Activated naive CD4-positive, alpha-beta T cell treated with anti-CD3 and anti-CD28 coated beads, Interleukin-2, amount 10 ng/mL, durations not matched to agents 7 days and 5 days (primary cell): ENCODE data around the gene CBARP.

Source experiments
- CTCF ChIA-PET: fragments of 350-600 bp; sonication (Branson Sonifier 250); formaldehyde crosslinking; loops from one replicate; lab custom pipeline; 2021; ENCODE audit warnings: antibody characterized with exemption; lab: Charles Lee
- DNase-seq: peaks from one replicate; pipeline ENCODE4 v3.0.0-alpha.2; 2020
- H3K27ac Mint-ChIP-seq: one replicate; pipeline ENCODE4 v1.8.0; 2021; ENCODE audit warnings: mild to moderate bottlenecking, moderate library complexity, mixed read lengths
- H3K27me3 Mint-ChIP-seq: one replicate; pipeline ENCODE4 v1.8.0; 2021; ENCODE audit warnings: mild to moderate bottlenecking, mixed read lengths
- H3K36me3 Mint-ChIP-seq: one replicate; pipeline ENCODE4 v1.8.0; 2021; ENCODE audit warnings: mixed read lengths
- H3K4me1 Mint-ChIP-seq: one replicate; pipeline ENCODE4 v1.8.0; 2021; ENCODE audit warnings: mixed read lengths
- H3K4me3 Mint-ChIP-seq: one replicate; pipeline ENCODE4 v1.8.0; 2021; ENCODE audit warnings: mild to moderate bottlenecking, moderate library complexity, mixed read lengths
- H3K9me3 Mint-ChIP-seq: one replicate; pipeline ENCODE4 v1.8.0; 2021; ENCODE audit warnings: mixed read lengths

The CBARP gene

DNA sequence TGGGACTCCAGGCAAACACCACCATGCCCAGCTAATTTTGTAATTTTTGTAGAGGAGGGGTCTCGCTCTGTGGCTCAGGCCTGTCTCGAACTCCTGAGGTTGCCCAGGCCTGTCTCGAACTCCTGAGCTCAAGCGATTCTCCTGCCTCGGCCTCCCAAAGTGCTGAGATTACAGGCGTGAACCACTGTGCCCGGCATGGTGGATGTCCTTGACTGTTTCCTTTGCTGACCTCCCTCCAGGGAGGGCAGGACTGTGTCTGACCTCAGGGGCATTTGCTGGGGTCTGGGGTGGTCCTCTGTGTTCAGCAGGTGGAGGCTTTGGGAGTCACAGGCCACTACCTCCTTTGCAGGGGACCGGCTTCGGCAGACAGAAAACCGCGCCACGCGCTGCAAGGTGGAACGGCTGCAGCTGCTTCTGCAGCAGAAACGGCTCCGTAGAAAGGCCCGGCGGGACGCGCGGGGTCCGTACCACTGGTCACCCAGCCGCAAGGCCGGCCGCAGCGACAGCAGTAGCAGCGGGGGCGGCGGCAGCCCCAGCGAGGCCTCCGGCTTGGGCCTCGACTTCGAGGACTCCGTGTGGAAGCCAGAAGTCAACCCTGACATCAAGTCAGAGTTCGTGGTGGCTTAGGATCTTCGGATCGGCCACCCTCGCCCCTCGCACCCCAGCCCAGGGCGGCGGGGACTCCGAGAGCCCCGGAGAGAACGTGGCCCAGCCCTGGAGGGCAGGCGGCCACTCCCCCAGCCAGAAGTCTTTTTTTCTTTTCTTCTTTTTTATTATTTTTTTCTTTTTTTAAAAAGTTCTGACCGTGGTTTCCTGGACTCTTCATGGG lies 19.1 kb upstream of the CBARP start:
- Mint-ChIP-seq H3K27me3 (no peaks in the 10 kb centered on the region), H3K27ac (peak overlapping the region; percentile 98), H3K36me3 (peaks cover 37% of the 10 kb centered on the region), H3K4me3 (peak overlapping the region; percentile 35), H3K9me3 (no peaks in the 10 kb centered on the region), H3K4me1 (peaks cover 51% of the 10 kb centered on the region)
- CTCF ChIA-PET: interaction anchor here (1.2 to 5.0 kb wide), 2 partner anchors 10 to 12 kb away, joined by 4 to 17 read pairs; no protein-coding TSS in a partner anchor
- DNase-seq: no peak

- no peak for DNase-seq
- no peak overlapping the region for H3K27ac Mint-ChIP-seq
- H3K4me1 Mint-ChIP-seq: peaks cover 44% of the 10 kb centered on the region
- CTCF ChIA-PET: interaction anchor here (0.9 to 5.0 kb wide), 3 partner anchors 11 kb away, joined by 4 to 17 read pairs (median 5); no protein-coding TSS in a partner anchor
- no peak overlapping the region for H3K4me3 Mint-ChIP-seq
- no peaks in the 10 kb centered on the region for H3K27me3 Mint-ChIP-seq
- no peaks in the 10 kb centered on the region for H3K9me3 Mint-ChIP-seq
- H3K36me3 Mint-ChIP-seq: peaks cover 43% of the 10 kb centered on the region
These were observed 17.7 kb upstream of the CBARP start for GRCh38 chr19:1255186-1256161.

- CTCF ChIA-PET: interaction anchor here (0.9 to 5.0 kb wide), 2 partner anchors 10 to 12 kb away, joined by 5 to 17 read pairs; no protein-coding TSS in a partner anchor
- Mint-ChIP-seq H3K36me3 (peaks cover 43% of the 10 kb centered on the region), H3K4me3 (peak overlapping the region; percentile 23), H3K27me3 (no peaks in the 10 kb centered on the region), H3K27ac (peak overlapping the region; percentile 28), H3K9me3 (no peaks in the 10 kb centered on the region), H3K4me1 (peaks cover 40% of the 10 kb centered on the region)
- no peak for DNase-seq
These were observed 16.9 kb upstream of the CBARP start for GRCh38 chr19:1254530-1255185.

GRCh38 chr19:1254081-1254527 lies 16.3 kb upstream of the CBARP start:
- CTCF ChIA-PET: no interaction called here
- Mint-ChIP-seq H3K27me3 (no peaks in the 10 kb centered on the region), H3K27ac (no peak overlapping the region), H3K4me1 (peaks cover 34% of the 10 kb centered on the region), H3K9me3 (no peaks in the 10 kb centered on the region), H3K4me3 (no peak overlapping the region), H3K36me3 (peaks cover 41% of the 10 kb centered on the region)
- DNase-seq: no peak

GRCh38 chr19:1253514-1254080 lies 15.8 kb upstream of the CBARP start:
- no peaks in the 10 kb centered on the region for H3K9me3 Mint-ChIP-seq
- peaks cover 40% of the 10 kb centered on the region for H3K36me3 Mint-ChIP-seq
- H3K4me1 Mint-ChIP-seq: peaks cover 29% of the 10 kb centered on the region
- no peak for DNase-seq
- peak overlapping the region; percentile 95 for H3K4me3 Mint-ChIP-seq
- CTCF ChIA-PET: interaction anchor here (0.7 to 1.5 kb wide), 3 partner anchors 10 to 159 kb away, joined by 3 to 19 read pairs (median 18); no protein-coding TSS in a partner anchor
- no peaks in the 10 kb centered on the region for H3K27me3 Mint-ChIP-seq
- peak overlapping the region; percentile 84 for H3K27ac Mint-ChIP-seq

DNA sequence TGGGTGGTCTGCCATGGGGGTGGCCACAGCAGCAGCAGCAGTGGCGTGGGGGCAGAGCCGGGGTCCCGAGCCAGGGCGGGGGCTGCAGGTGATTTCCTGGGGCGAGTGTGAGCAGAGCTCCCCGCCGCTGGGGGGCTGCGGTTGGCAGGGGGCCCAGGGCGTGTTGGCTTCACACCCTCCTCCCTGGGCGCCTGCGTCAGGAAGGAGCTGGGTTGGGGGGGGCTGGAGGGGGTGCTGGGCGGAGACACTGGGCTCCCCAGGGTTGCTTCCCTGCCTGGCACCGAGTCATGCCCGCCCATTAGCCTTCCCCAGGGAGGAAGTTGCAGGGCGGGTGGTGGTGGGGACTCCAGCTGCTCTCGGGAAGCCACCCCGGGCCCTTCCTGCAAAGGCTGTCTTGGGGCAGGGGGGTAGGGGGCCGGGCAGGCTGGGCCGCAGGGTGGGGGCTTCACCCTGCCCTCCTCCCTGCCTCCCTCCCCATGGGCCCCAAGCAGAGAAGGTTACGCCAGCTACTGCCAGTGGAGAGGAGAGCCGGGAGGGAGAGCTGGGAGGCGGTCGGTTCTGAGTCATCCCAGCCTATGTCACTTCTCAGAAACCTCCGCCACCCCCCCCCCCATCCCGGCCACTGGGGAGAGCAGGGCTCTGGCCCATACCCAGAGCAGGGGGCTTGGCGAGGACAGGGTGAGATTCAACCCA lies 15.2 kb upstream of the CBARP start:
- peak overlapping the region; percentile 84 for H3K27ac Mint-ChIP-seq
- H3K27me3 Mint-ChIP-seq: no peaks in the 10 kb centered on the region
- no peaks in the 10 kb centered on the region for H3K9me3 Mint-ChIP-seq
- CTCF ChIA-PET: interaction anchor here (0.7 to 1.5 kb wide), 3 partner anchors 9 to 158 kb away, joined by 3 to 19 read pairs (median 18); no protein-coding TSS in a partner anchor
- peak overlapping the region; percentile 95 for H3K4me3 Mint-ChIP-seq
- DNase-seq: peak; percentile 88
- peaks cover 23% of the 10 kb centered on the region for H3K4me1 Mint-ChIP-seq
- peaks cover 36% of the 10 kb centered on the region for H3K36me3 Mint-ChIP-seq

DNA sequence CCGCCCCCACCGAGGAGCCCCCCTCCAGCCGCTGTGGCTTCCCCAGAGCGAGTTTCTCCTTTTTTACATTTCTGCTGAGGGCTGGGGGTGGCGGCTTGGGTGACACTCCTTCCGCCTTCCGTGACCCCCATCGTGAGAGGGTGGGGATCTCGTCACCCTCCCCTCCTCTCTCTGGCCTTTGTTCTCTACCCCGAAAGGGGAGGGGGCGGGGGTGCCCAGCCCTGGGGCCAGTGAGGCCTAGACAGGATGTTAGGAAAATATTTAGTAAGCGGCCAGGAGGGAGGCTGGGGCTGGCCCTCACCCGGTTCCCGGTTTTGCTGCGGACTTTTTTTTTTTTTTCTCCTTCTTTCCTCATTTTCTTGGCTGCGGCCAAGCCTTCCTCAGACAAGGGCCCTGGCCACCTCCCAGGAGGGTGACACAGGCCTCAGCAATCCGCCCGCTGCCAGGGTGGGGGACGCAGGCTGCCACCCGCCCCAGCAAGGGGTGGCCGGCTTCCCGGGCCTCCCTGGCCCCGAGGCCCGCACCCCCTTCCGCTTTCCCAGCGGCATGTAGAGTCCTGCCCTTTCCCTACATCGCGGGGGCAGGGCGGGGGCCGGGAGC lies 14.5 kb upstream of the CBARP start:
- CTCF ChIA-PET: interaction anchor here (1.5 kb wide), 2 partner anchors 9 to 14 kb away, joined by 18 to 19 read pairs; no protein-coding TSS in a partner anchor
- H3K27ac Mint-ChIP-seq: peak overlapping the region; percentile 90
- H3K27me3 Mint-ChIP-seq: no peaks in the 10 kb centered on the region
- peak; percentile 83 for DNase-seq
- peaks cover 29% of the 10 kb centered on the region for H3K36me3 Mint-ChIP-seq
- H3K4me3 Mint-ChIP-seq: peak overlapping the region; percentile 95
- H3K4me1 Mint-ChIP-seq: peaks cover 17% of the 10 kb centered on the region
- H3K9me3 Mint-ChIP-seq: no peaks in the 10 kb centered on the region

- peak overlapping the region; percentile 95 for H3K4me3 Mint-ChIP-seq
- CTCF ChIA-PET: interaction anchor here (0.9 kb wide), 1 partner anchor 14 kb away, joined by 3 read pairs; no protein-coding TSS in a partner anchor
- peaks cover 29% of the 10 kb centered on the region for H3K36me3 Mint-ChIP-seq
- peaks cover 16% of the 10 kb centered on the region for H3K4me1 Mint-ChIP-seq
- no peaks in the 10 kb centered on the region for H3K9me3 Mint-ChIP-seq
- peak; percentile 83 for DNase-seq
- peak overlapping the region; percentile 95 for H3K27ac Mint-ChIP-seq
- no peaks in the 10 kb centered on the region for H3K27me3 Mint-ChIP-seq
These were observed 13.8 kb upstream of the CBARP start for GRCh38 chr19:1251330-1252220.

- Mint-ChIP-seq H3K4me1 (peaks cover 21% of the 10 kb centered on the region), H3K9me3 (no peaks in the 10 kb centered on the region), H3K4me3 (peak overlapping the region; percentile 95), H3K36me3 (peaks cover 26% of the 10 kb centered on the region), H3K27ac (peak overlapping the region; percentile 95), H3K27me3 (no peaks in the 10 kb centered on the region)
- CTCF ChIA-PET: interaction anchor here (0.9 kb wide), 1 partner anchor 15 kb away, joined by 3 read pairs; no protein-coding TSS in a partner anchor
- peak; percentile 74 for DNase-seq
These were observed 12.8 kb upstream of the CBARP start for GRCh38 chr19:1250437-1251260.

DNA sequence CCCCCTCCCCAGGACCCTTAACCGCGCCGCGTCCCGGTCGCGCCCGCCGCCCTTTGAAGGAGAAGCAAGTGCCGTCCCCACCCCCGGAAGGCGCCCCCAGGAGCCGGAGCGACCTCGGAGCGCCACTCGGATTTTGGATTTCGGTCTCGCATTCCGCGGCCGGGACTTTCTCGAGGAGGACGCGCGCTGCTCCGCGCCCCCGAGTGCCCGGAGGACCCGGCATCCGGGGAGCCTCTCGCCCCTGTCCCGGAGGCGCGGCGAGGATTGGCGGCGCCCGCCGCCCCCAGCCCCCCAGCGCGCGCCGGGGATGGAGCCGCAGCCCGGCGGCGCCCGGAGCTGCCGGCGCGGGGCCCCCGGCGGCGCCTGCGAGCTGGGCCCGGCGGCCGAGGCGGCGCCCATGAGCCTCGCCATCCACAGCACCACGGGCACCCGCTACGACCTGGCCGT lies 12.2 kb upstream of the CBARP start:
- Mint-ChIP-seq H3K9me3 (no peaks in the 10 kb centered on the region), H3K36me3 (peaks cover 23% of the 10 kb centered on the region), H3K4me3 (peak overlapping the region; percentile 79), H3K4me1 (peaks cover 18% of the 10 kb centered on the region), H3K27me3 (no peaks in the 10 kb centered on the region), H3K27ac (peak overlapping the region; percentile 90)
- CTCF ChIA-PET: no interaction called here
- DNase-seq: no peak
